SK-N-SH treated with all-trans-retinoic acid at 6 μM for 48 hours (cell line): ENCODE data around the gene KIF6.

Experiments
- ARNTL ChIP-seq: fragments of 450-650 bp; formaldehyde crosslinking; IDR thresholded peaks from 2 replicates; pipeline ENCODE4 v1.5.0; 2020; ENCODE audit warnings: low read depth, mild to moderate bottlenecking, moderate library complexity, borderline replicate concordance
- CREB5 ChIP-seq: fragments of 250-450 bp; sonication (Bioruptor Pico); IDR thresholded peaks from 2 replicates; pipeline ENCODE4 v1.5.1; 2020; ENCODE audit warnings: low read depth, mild to moderate bottlenecking, moderate library complexity
- ESRRG ChIP-seq: fragments of 250-450 bp; sonication (Bioruptor Pico); IDR thresholded peaks from 2 replicates; pipeline ENCODE4 v1.6.1; 2021; ENCODE audit warnings: mild to moderate bottlenecking
- PPARA ChIP-seq: fragments of 250-450 bp; sonication (Bioruptor Pico); IDR thresholded peaks from 2 replicates; pipeline ENCODE4 v1.5.0; 2020; ENCODE audit warnings: mild to moderate bottlenecking, borderline replicate concordance
- ZNF565 ChIP-seq: fragments of 450-650 bp; formaldehyde crosslinking; conservative IDR thresholded peaks from 2 replicates; pipeline ENCODE4 v1.5.0; 2020; ENCODE audit warnings: low read depth, mild to moderate bottlenecking, moderate library complexity

GRCh38 chr6:39657355-39658135, 67.7 kb downstream of the KIF6 start:
- TF ChIP-seq PPARA (CRISPR knock-in tag) (no peak), ARNTL (CRISPR knock-in tag) (no peak), ESRRG (no peak), CREB5 (CRISPR knock-in tag) (no peak), ZNF565 (CRISPR knock-in tag) (no peak)
